ENCODE results near the gene GUK1.
A peak's percentile ranks its signal among the peaks of the same experiment; 100 is the strongest.
"Not testable (repeated sequence)": the region's sequence is repeated elsewhere in the genome, so short reads cannot be mapped to it uniquely, and the experiment has no call there.

Gene GUK1

DNA sequence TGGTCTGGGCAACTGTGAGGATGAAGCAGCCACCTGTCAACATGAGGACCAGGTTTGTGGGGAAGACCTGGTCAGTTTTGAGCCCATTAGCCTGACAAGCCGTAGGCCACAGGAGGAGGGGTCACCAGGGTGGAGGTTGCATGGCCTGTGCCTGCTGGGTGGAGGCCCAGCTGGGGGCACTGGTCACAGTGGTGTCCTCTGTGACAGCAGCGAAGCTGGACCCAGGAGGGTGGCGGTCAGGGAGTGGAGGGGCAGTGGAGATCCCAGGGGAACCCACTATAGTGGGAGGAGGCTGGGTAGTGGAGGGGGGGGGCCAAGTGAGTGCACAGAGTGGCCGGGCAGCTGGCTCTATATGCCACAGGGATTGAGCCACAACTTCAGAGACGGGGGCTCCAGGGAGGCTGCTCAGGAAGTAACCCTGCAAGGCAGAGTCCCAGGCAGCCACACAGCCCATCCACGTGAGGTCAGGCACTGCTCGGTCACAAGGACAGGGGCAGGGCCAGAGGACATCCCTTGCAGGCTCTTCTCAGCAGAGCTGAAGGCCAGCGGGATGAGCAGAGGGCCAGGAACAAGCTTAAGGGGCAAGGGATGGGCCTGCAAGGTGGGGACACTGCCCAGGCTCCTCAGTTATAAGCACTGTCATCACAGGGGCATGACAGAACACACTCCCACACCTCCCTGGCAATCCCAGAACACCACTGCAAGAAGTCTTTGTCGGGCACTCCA, 34.6 kb upstream of the GUK1 start:
- no peak for DNase-seq

DNA sequence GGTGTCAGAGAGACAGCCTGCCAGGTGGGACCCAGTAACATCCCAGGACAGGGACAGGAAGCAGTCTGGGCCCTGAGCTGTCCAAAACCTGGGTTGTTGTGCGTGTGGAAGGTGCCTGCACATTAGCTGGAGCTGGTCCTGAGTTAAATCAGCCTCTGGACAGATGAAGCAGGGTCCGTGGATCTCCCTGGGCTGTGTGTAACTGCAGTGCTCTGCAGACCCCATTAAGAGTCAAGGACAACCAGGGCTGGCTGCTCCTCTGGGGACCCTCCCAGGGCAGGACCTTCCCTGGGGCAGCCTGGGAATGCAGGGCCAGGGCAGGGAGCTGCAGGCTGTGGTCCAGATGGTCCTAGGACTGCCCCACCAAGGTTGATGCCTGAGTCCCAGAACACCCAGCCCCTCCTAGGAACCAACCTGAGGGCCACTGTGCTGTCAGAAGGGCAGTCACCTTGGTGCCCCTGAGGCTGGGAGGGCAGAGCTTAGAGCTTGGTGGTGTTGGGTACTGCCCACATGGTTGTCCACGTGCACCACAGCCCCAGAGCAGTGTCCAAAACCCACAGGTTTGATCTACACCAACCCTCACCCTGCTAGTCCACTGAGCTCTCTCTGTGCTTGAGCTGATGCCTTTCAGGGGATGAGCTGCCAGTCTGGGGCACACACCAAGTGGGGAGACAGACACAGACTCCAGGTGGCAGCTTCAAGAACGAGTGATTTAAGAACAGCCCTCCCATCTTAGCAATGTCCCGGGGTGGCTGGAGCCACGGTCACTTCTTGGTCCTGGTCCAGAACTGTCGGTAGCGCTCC, 33.9 kb upstream of the GUK1 start:
- no peak for DNase-seq

GRCh38 chr1:228106800-228107054, 33.4 kb upstream of the GUK1 start:
- no peak for DNase-seq

DNA sequence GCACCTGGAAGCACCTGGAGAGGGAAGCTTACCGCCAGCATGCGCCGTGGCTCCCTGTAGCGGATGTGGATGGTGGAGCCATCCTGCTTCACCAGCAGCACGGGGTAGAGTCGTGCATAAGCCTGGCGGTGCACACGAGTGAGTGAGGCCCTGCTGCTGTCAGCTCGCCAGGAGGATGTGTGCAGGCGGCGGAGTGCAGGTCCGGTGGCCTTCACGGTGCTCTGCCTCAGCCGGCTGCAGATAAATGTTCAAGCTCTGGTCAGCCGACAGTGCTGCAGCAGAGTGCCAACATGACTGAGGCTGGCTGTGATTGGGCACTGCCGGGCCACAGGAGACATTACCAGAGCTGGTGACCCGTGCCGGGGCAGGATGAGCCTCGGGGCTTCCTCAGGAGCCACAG, 32.4 kb upstream of the GUK1 start:
- DNase-seq, result no peak

DNA sequence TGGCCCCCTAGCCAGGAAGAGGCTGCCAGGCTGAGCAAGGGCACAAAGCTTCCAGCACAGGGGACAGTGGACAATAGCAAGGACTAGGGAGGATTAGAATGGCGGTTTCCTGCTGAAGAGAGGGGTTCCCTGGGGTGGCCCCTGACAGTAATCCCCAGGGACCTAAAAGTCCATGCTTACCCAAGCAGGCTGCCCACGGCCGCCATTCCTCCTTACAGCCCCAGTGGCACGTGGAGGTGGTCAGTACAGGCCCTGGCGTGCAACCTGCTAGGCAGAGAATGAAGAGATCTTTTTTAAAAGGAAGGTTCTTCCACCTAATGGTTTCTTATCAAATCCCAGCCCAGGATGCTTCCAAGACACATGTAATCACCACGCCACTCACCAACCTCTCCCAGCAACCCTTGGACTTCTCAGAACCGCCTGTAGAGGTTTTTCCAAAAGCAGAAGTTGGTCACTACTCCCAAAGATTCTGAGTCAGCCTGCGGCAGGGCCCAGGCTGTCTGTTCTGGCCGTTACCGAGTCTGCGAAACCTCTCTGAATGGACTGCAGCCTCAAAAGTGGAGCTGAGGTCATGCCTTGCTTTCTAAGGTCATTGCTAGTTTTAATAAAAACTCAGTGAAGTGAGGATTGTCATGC, 31.9 kb upstream of the GUK1 start:
- DNase-seq, result no peak

GRCh38 chr1:228108742-228109072, 31.4 kb upstream of the GUK1 start:
- DNase-seq, result no peak

DNA sequence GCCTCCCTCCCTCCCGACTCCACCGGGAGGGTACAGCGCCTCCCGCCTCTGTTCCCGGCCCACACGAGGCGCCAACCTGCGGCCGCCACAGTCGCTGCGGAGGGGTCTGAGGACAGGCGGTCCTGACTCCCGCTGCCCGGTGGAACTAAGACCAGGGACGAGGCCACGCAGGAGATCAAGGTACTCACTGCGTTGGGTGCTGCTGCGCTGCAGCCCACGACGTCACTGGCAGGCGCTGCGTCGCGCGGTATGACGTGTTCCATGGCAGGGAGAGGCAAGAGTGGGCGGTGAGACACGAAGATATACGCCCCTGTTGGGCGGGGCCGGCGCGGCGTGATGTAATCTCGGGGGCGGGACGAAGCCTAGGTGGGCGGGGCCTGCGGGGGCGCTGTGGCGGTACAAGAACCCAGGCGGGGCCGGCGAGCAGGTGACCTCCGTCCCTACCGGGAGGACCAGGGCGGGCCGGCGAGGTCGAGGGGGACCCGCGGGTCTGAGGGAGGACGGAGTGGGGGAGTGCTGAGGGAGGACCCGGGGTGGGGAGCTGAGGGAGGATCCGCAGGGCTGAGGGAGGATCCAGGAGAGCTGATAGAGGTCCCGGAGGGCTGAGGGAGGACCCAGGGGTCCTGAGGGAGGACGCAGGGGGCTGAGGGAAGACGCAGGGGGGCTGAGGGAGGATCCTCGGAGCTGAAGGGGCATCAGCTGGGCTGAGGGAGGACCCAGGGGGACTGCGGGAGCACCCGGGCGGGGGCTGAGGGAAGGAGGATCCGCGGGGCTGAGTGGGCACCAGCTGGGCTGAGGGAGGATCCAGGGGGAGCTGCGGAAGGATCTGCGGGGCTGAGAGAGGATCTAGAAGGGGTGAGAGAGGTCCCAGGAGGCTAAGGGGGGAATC, 30.8 kb upstream of the GUK1 start, which contains the start of gene MRPL55:
Gene MRPL55, minus strand, starts transcription at position 227 of the 889 bp plus-strand sequence. CDS start 1,039 bp downstream, outside the sequence.
- DNase-seq, result peak; percentile 95

DNA sequence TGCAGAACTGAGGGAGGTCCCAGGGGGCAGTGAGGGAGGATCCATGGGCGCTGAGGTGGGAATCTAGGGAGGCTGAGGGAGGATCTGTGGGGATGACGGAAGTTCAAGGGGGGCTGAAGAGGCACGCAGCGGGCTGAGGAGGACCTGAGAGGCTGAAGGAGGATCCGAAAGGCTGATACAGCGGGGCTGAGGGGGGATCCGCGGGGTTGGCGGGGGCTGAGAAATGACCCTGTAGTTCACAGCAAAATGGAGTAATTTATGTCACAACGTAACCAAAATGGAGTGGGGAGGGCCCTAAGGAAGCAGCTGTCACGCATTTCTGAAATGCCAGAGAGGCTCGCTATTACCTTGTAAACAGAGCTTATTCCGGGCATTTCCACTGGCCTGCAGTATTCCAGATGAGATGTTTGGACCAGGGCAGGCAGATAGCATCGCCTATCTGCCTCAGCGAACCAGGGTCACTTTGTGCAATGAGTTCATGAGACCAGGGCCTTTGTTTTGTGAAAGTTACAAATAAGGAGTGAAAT, 30.1 kb upstream of the GUK1 start:
- no peak for DNase-seq

GRCh38 chr1:228110556-228110955, 29.5 kb upstream of the GUK1 start:
- DNase-seq, result no peak

- DNase-seq, result not testable (repeated sequence)
Observed at GRCh38 chr1:228111315-228111714, 28.8 kb upstream of the GUK1 start.

DNA sequence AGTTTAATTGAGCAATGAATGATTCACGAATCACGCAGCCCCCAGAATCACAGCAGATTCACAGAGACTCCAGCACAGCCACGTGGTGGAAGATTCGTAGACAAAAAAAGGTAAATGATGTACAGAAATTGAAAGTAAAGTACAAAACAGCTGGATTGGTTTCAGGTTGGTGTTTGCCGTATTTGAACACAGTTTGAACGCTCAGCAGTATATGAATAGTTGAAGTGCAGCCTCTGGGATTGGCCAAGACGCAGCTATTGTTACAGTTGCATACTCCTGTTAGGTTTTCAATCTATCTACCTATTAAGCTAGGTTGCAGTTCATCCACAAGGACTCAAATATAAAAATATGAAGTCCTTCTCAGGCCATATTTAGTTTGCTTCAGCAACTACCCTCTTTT, 27.9 kb upstream of the GUK1 start:
- no peak for DNase-seq

- DNase-seq, result no peak
Observed at GRCh38 chr1:228112617-228113016, 27.5 kb upstream of the GUK1 start.

DNA sequence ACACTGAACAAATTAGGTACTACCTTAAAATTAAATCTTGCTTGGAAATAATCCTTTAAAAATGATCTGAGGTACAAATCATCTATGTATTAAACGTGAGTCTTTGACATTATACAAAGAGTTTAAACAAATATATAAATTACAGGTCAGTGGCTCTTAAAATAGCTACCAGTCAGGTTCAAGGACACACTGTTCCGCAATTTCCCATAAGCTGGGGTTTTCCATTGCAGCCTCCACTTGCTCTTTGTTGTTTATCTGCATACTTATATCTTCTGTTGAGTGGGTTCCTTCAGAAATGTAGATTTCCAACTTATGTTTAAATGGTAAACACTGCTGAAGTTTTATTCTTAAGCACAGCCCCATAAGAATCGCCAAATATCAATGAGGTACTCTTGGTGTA, 25.3 kb upstream of the GUK1 start:
- no peak for DNase-seq

- DNase-seq, result no peak
Observed at GRCh38 chr1:228117335-228117734, 22.7 kb upstream of the GUK1 start.

- DNase-seq, result no peak
Observed at GRCh38 chr1:228118040-228118439, 22.0 kb upstream of the GUK1 start.

- no peak for DNase-seq
Observed at GRCh38 chr1:228120351-228120750, 19.7 kb upstream of the GUK1 start.

- DNase-seq, result no peak
Observed at GRCh38 chr1:228120857-228121489, 19.1 kb upstream of the GUK1 start.

- no peak for DNase-seq
Observed at GRCh38 chr1:228122921-228123441, 17.1 kb upstream of the GUK1 start.

DNA sequence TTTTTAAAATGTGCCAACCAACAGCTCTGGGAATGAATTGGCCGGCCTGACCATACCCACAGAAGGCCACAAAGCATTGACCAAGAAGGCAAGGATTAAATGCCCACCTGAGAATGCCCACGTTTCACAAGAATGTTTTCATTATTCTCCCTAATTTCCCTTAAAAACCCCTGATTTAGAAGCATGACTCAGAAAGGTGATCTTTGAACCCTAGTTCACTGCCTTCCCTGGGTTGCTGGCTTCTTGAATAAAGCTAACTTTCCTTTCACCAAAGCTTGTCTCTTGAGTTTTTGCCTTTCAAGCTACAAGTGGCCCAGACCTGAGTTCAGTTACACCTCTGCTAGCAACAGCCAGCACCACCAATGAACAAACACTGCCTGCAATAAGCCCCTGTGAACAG, 16.6 kb upstream of the GUK1 start:
- no peak for DNase-seq

DNA sequence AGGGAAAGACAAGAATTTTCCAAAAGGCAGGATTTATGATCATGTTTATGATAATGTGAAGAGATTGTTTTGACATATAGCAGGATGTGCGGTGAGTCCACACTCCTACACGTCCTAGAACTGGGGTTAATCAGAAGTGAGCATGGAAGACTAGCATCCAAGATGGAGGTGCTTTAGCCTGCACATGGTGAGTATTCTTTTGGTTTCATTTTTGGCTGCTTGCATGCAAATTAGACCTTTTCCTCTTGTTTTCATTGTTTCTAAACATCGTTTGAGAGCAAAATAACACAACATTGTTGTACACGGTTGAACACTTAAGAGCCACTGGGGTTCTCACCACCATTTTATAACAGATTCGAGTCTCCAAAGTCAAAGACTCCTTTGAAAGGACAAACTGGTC, 14.9 kb upstream of the GUK1 start:
- no peak for DNase-seq

- DNase-seq, result no peak
Observed at GRCh38 chr1:228131766-228132165, 8.3 kb upstream of the GUK1 start.

- DNase-seq, result no peak
Observed at GRCh38 chr1:228134591-228134990, 5.5 kb upstream of the GUK1 start.

Data from fibroblast of skin of right quadriceps (primary cell).